Activated B cell treated with CpG ODN at 0.5 μM for 24 hours (primary cell): ENCODE measurements around the gene ZEB2. TPM values are rescaled to one million over a fixed set of nuclear protein-coding genes. Genes with fewer than 3 reads are reported as not detected.

ENCODE experiments used
- ATAC-seq: fragments of 200-7000 bp; cut with Tn5 transposase; one replicate; pipeline ENCODE4 v1.10.0; 2021; ENCODE audit warnings: low read depth, mild to moderate bottlenecking, moderate library complexity
- CTCF ChIA-PET: fragments of 350-600 bp; sonication (Branson Sonifier 250); formaldehyde crosslinking; loops from one replicate; lab custom pipeline; 2021; ENCODE audit warnings: antibody characterized with exemption; lab: Charles Lee
- POLR2A ChIA-PET: fragments of 350-600 bp; sonication (Branson Sonifier 250); formaldehyde crosslinking; loops from one replicate; lab custom pipeline; 2021; ENCODE audit warnings: antibody characterized with exemption; lab: Charles Lee
- DNase-seq: peaks from one replicate; pipeline ENCODE4 v3.0.0; 2022
- H3K27ac Mint-ChIP-seq: one replicate; pipeline ENCODE4 v1.8.0; 2020; ENCODE audit warnings: mixed read lengths
- H3K27me3 Mint-ChIP-seq: one replicate; pipeline ENCODE4 v1.8.0; 2021; ENCODE audit warnings: mixed read lengths
- H3K36me3 Mint-ChIP-seq: one replicate; pipeline ENCODE4 v1.8.0; 2021; ENCODE audit warnings: low read depth, mixed read lengths
- H3K4me1 Mint-ChIP-seq: one replicate; pipeline ENCODE4 v1.8.0; 2021; ENCODE audit warnings: mixed read lengths
- H3K4me3 Mint-ChIP-seq: one replicate; pipeline ENCODE4 v1.8.0; 2020; ENCODE audit warnings: mild to moderate bottlenecking, mixed read lengths
- H3K9me3 Mint-ChIP-seq: one replicate; pipeline ENCODE4 v1.8.0; 2020; ENCODE audit warnings: mixed read lengths
- CTCF ChIP-seq: fragments of 200-600 bp; IDR thresholded peaks from one replicate; pipeline ENCODE4 v1.8.0; 2022; ENCODE audit warnings: antibody characterized with exemption, mild to moderate bottlenecking
- intact Hi-C: fragments of 100-400 bp; cut with micrococcal nuclease; formaldehyde crosslinking; loops from one replicate; pipeline ENCODE4 v1.15.1; 2024
- total RNA-seq: library from RNA; stranded (reverse); gene quantifications from 2 replicates; pipeline ENCODE4 v1.2.3, GENCODE V29; 2022

The ZEB2 gene
- total RNA-seq, 1 donor from 2014 or later = 200 TPM

GRCh38 chr2:144361742-144362141, 158.2 kb downstream of the ZEB2 start:
- TF ChIP-seq CTCF = no peak
- no peak for ATAC-seq
- Mint-ChIP-seq H3K36me3 (no peaks in the 10 kb centered on the region), H3K4me3 (no peak overlapping the region), H3K27ac (no peak overlapping the region), H3K4me1 (peaks cover 23% of the 10 kb centered on the region), H3K9me3 (no peaks in the 10 kb centered on the region), H3K27me3 (no peaks in the 10 kb centered on the region)
- ChIA-PET CTCF (no interaction called here), POLR2A (no interaction called here)
- no peak for DNase-seq
- intact Hi-C loops = no loop called here

DNA sequence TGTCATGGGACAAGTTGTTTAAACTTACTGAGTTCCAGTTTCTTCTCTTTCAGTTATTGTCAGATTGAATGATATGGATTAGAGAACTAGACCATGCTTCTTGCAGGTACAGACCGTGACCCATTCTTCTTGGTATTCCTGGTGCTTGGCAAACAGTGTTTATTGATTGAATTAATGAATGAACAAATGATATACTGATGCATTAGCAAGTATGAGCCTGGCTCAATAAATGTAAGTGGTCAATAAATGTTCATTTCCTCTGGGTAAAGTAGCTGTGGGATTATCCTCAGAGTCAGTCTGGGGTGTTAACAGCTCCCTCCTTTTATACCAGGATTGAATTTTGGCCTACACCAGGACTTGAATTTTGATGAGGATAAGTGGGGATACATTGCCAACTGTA, 160.2 kb downstream of the ZEB2 start:
- peaks cover 33% of the 10 kb centered on the region for H3K4me1 Mint-ChIP-seq
- H3K4me3 Mint-ChIP-seq = no peak overlapping the region
- H3K9me3 Mint-ChIP-seq = no peaks in the 10 kb centered on the region
- H3K36me3 Mint-ChIP-seq = no peaks in the 10 kb centered on the region
- TF ChIP-seq CTCF = no peak
- ATAC-seq (no peak), DNase-seq (no peak)
- H3K27ac Mint-ChIP-seq = no peak overlapping the region
- no peaks in the 10 kb centered on the region for H3K27me3 Mint-ChIP-seq
- POLR2A ChIA-PET = interaction anchor here (0.8 to 1.1 kb wide), 2 partner anchors 27 to 176 kb away, joined by 3 to 4 read pairs; a partner anchor contains a TSS
- intact Hi-C loops = loop anchor here (2.0 kb wide), 1 partner anchor 27 kb away; a partner anchor contains a TSS
- CTCF ChIA-PET = no interaction called here

- H3K27ac Mint-ChIP-seq = peak overlapping the region; percentile 55
- H3K27me3 Mint-ChIP-seq = no peaks in the 10 kb centered on the region
- peaks cover 33% of the 10 kb centered on the region for H3K4me1 Mint-ChIP-seq
- intact Hi-C loops = loop anchor here (1.0 to 2.0 kb wide), 2 partner anchors 24 to 26 kb away; a partner anchor contains a TSS
- CTCF ChIA-PET = no interaction called here
- peak overlapping the region; percentile 11 for H3K4me3 Mint-ChIP-seq
- no peak for TF ChIP-seq CTCF
- ATAC-seq = peak; percentile 68
- POLR2A ChIA-PET = interaction anchor here (0.8 to 1.1 kb wide), 2 partner anchors 27 to 175 kb away, joined by 3 to 4 read pairs; a partner anchor contains a TSS
- no peak for DNase-seq
- H3K9me3 Mint-ChIP-seq = no peaks in the 10 kb centered on the region
- no peaks in the 10 kb centered on the region for H3K36me3 Mint-ChIP-seq
Measured at GRCh38 chr2:144358979-144359541, 160.9 kb downstream of the ZEB2 start.

DNA sequence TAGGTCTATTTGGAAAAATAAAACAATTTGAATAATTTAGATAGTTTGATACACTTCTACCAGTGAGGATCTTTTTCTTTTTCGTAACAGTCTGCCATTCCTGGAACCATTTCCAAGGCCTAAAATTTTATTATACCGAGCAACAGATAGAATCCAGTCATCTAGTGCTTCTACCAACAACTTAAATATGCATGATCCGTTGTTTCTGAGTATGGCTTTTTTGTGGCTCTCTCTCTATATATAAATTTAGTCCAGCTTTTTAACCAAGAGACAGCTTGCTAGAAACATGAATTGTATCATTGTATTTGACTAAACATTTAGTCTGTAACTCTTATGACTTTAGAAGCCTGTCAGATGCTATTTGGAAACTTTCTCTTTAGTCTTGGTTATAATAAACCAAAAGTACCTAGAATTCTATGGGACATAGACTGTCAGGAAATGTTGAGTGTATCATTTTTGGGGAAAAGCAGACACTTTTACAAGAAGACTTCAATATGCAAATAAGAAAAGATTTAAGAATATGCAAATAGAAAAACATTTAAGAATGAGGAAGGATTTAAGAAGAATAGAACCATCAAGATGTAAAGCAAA, 161.4 kb downstream of the ZEB2 start:
- Mint-ChIP-seq H3K36me3 (no peaks in the 10 kb centered on the region), H3K9me3 (no peaks in the 10 kb centered on the region), H3K27me3 (no peaks in the 10 kb centered on the region), H3K27ac (peak overlapping the region; percentile 55), H3K4me1 (peaks cover 33% of the 10 kb centered on the region), H3K4me3 (no peak overlapping the region)
- ATAC-seq (peak; percentile 8), DNase-seq (no peak)
- ChIA-PET POLR2A (interaction anchor here (0.8 to 1.1 kb wide), 2 partner anchors 26 to 175 kb away, joined by 3 to 4 read pairs; a partner anchor contains a TSS), CTCF (no interaction called here)
- TF ChIP-seq CTCF = no peak
- intact Hi-C loops = loop anchor here (1.0 to 2.0 kb wide), 2 partner anchors 25 to 26 kb away; a partner anchor contains a TSS

- H3K36me3 Mint-ChIP-seq = no peaks in the 10 kb centered on the region
- intact Hi-C loops = loop anchor here (1.0 to 2.0 kb wide), 2 partner anchors 25 to 26 kb away; a partner anchor contains a TSS
- no peak for DNase-seq
- ChIA-PET POLR2A (interaction anchor here (0.5 to 1.6 kb wide), 2 partner anchors 36 to 1397 kb away, joined by 3 to 4 read pairs; no protein-coding TSS in a partner anchor), CTCF (no interaction called here)
- H3K4me3 Mint-ChIP-seq = no peak overlapping the region
- no peak for TF ChIP-seq CTCF
- peaks cover 33% of the 10 kb centered on the region for H3K4me1 Mint-ChIP-seq
- ATAC-seq = peak; percentile 60
- H3K9me3 Mint-ChIP-seq = no peaks in the 10 kb centered on the region
- H3K27me3 Mint-ChIP-seq = no peaks in the 10 kb centered on the region
- peak overlapping the region; percentile 55 for H3K27ac Mint-ChIP-seq
Measured at GRCh38 chr2:144357623-144358373, 162.1 kb downstream of the ZEB2 start.
